Uterus (tissue), 4 donors: ENCODE results near the gene PERM1. TPM values are rescaled to one million over a fixed set of nuclear protein-coding genes. Genes with fewer than 3 reads are reported as not detected.

ENCODE experiments used
- DNase-seq, 2 donors: peaks; one replicate each; pipeline ENCODE4 v3.0.0-alpha.2; 2019 to 2020
- H3K27ac ChIP-seq, 2 donors: fragments of 200-600 bp; sonication (generic); 1 replicate in 1 of 2; 2 replicates in 1 of 2; pipeline ENCODE4 v1.5.1; 2016 to 2018
- H3K27me3 ChIP-seq, 2 donors: fragments of 200-600 bp; sonication (generic); one replicate each; pipeline ENCODE4 v1.5.1; 2018 to 2019; ENCODE audit warnings: control low read depth in 1 of 2
- H3K36me3 ChIP-seq, 2 donors: fragments of 200-600 bp; sonication (generic); one replicate each; pipeline ENCODE4 v1.5.1; 2019; ENCODE audit warnings: control low read depth in 1 of 2
- H3K4me1 ChIP-seq, 2 donors: fragments of 200-600 bp; sonication (generic); one replicate each; pipeline ENCODE4 v1.5.1; 2018 to 2019; ENCODE audit warnings: control low read depth in 1 of 2
- H3K4me3 ChIP-seq, 2 donors: fragments of 200-600 bp; sonication (generic); 1 replicate in 1 of 2; 2 replicates in 1 of 2; pipeline ENCODE4 v1.5.1; 2018 to 2019; ENCODE audit warnings: mild to moderate bottlenecking in 1 of 2
- H3K9me3 ChIP-seq, 2 donors: fragments of 200-600 bp; sonication (generic); one replicate each; pipeline ENCODE4 v1.5.1; 2019; ENCODE audit warnings: control low read depth in 1 of 2
- POLR2A ChIP-seq, 2 donors: fragments of 450-650 bp; IDR thresholded peaks; one replicate each; pipeline ENCODE4 v1.6.1; 2016; ENCODE audit warnings: antibody characterized with exemption in 2 of 2, mild to moderate bottlenecking in 1 of 2, moderate library complexity in 1 of 2
- intact Hi-C: fragments of 100-400 bp; cut with DNase I; formaldehyde crosslinking; loops from one replicate; pipeline ENCODE4 v1.15.1; 2023; ENCODE audit warnings: low total_unique reads
- total RNA-seq, 4 donors: library from RNA; depleted of rRNA in 3 of 4; stranded (reverse); fragments of >200 nt in 3 of 4; gene quantifications; one replicate each; pipeline versions ENCODE4 v1.1.0 to v1.2.4, GENCODE V29; 2014 to 2023
- TF ChIP-seq, protein P1 (sequence below), 4 experiments: fragments of 200-600 bp in 2 of 4; fragments of 450-650 bp in 2 of 4; sonication (generic) in 2 of 4; IDR thresholded peaks; one replicate each; pipeline ENCODE4 v1.5.1; 2016 to 2019; ENCODE audit warnings: antibody characterized with exemption in 4 of 4, mild to moderate bottlenecking in 2 of 4, moderate library complexity in 1 of 4
- donor health status: DM: yes; HTN: yes; CAD: no.

Gene PERM1
- total RNA-seq, 4 donors from 2014 or later, result 2.3 TPM; not detected in 3

GRCh38 chr1:945688-946556 lies 36.0 kb downstream of the PERM1 start:
- Histone ChIP-seq H3K27me3 (no peaks in the 10 kb centered on the region), H3K36me3 (no peaks in the 10 kb centered on the region), H3K4me1 (peaks cover 0 to 28% of the 10 kb centered on the region in 2 donors), H3K27ac (peak overlapping the region in 1 of 2 donors; percentile 85), H3K9me3 (no peaks in the 10 kb centered on the region), H3K4me3 (no peak overlapping the region)
- intact Hi-C loops, result no loop called here
- DNase-seq, result no peak
- no peak for TF ChIP-seq POLR2A (IDR thresholded peaks at IDR 0.05)
- TF ChIP-seq, protein P1, sequence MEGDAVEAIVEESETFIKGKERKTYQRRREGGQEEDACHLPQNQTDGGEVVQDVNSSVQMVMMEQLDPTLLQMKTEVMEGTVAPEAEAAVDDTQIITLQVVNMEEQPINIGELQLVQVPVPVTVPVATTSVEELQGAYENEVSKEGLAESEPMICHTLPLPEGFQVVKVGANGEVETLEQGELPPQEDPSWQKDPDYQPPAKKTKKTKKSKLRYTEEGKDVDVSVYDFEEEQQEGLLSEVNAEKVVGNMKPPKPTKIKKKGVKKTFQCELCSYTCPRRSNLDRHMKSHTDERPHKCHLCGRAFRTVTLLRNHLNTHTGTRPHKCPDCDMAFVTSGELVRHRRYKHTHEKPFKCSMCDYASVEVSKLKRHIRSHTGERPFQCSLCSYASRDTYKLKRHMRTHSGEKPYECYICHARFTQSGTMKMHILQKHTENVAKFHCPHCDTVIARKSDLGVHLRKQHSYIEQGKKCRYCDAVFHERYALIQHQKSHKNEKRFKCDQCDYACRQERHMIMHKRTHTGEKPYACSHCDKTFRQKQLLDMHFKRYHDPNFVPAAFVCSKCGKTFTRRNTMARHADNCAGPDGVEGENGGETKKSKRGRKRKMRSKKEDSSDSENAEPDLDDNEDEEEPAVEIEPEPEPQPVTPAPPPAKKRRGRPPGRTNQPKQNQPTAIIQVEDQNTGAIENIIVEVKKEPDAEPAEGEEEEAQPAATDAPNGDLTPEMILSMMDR (IDR thresholded peaks at IDR 0.05), result no peak

- H3K4me3 ChIP-seq, result peak overlapping the region in 1 of 2 donors; percentile 31
- no peaks in the 10 kb centered on the region for H3K27me3 ChIP-seq
- H3K36me3 ChIP-seq, result no peaks in the 10 kb centered on the region
- peak; percentile 83 to 92 for DNase-seq
- no peak for TF ChIP-seq POLR2A (IDR thresholded peaks at IDR 0.05)
- TF ChIP-seq, protein P1 (IDR thresholded peaks at IDR 0.05), result no peak
- intact Hi-C loops, result no loop called here
- no peaks in the 10 kb centered on the region for H3K9me3 ChIP-seq
- peak overlapping the region; percentile 34 to 85 for H3K27ac ChIP-seq
- peaks cover 0 to 39% of the 10 kb centered on the region in 2 donors for H3K4me1 ChIP-seq
These were observed 37.3 kb downstream of the PERM1 start for GRCh38 chr1:944341-945325.

GRCh38 chr1:943545-944340 lies 38.1 kb downstream of the PERM1 start:
- Histone ChIP-seq H3K27me3 (no peaks in the 10 kb centered on the region), H3K9me3 (no peaks in the 10 kb centered on the region), H3K27ac (peak overlapping the region; percentile 34 to 85), H3K4me1 (peaks cover 0 to 39% of the 10 kb centered on the region in 2 donors), H3K36me3 (no peaks in the 10 kb centered on the region), H3K4me3 (peak overlapping the region in 1 of 2 donors; percentile 31)
- TF ChIP-seq, protein P1 (IDR thresholded peaks at IDR 0.05), result no peak
- TF ChIP-seq POLR2A (IDR thresholded peaks at IDR 0.05), result no peak
- peak in 1 of 2 donors; percentile 60 for DNase-seq
- intact Hi-C loops, result no loop called here

DNA sequence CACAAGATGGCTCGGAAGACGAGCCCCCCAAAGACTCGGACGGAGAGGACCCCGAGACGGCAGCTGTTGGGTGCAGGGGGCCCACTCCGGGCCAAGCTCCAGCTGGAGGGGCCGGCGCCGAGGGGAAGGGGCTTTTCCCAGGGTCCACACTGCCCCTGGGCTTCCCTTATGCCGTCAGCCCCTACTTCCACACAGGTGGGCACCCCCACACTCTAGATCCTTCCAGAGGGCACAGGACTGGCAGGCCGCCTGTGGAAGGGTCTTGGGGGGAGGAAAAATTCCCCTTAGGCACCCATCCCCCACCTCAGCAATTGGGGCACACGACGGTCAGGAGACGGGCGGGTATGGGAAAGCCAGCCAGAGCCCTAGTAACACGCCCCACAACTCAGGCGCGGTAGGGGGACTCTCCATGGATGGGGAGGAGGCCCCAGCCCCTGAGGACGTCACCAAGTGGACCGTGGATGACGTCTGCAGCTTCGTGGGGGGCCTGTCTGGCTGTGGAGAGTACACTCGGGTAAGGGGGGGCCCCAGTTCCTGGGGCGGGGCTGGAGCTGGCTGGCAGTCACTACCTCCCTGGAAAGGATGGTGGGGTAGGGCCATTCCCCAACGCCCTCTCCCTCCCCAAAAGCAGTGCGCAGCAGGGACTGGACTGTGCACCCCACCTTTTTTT lies 38.9 kb downstream of the PERM1 start:
- peak overlapping the region in 1 of 2 donors; percentile 25 for H3K4me3 ChIP-seq
- no peak for TF ChIP-seq POLR2A (IDR thresholded peaks at IDR 0.05)
- TF ChIP-seq, protein P1 (IDR thresholded peaks at IDR 0.05), result no peak
- peak overlapping the region in 1 of 2 donors; percentile 85 for H3K27ac ChIP-seq
- no peaks in the 10 kb centered on the region for H3K9me3 ChIP-seq
- H3K36me3 ChIP-seq, result no peaks in the 10 kb centered on the region
- H3K27me3 ChIP-seq, result no peaks in the 10 kb centered on the region
- DNase-seq, result peak; percentile 77 to 89
- intact Hi-C loops, result no loop called here
- peaks cover 0 to 39% of the 10 kb centered on the region in 2 donors for H3K4me1 ChIP-seq
